ENCODE measurements around the gene LANCL3.

- TF ChIP-seq CTCF (conservative IDR thresholded peaks at IDR 0.05; ENCODE audit: low read depth, low read length) (no peak), EZH2 (IDR thresholded peaks at IDR 0.05; ENCODE audit: borderline replicate concordance, low read depth, low read length, poor library complexity, severe bottlenecking) (no peak)
These were observed 113.5 kb downstream of the LANCL3 start for GRCh38 chrX:37684973-37685372.
